B cell (primary cell): Measurements from ENCODE around the gene DHX30. TPM values are rescaled to one million over a fixed set of nuclear protein-coding genes. Genes with fewer than 3 reads are reported as not detected.

Experiments used
- ATAC-seq: fragments of 200-7000 bp; cut with Tn5 transposase; one replicate; pipeline ENCODE4 v1.10.0; 2021; ENCODE audit warnings: low read depth, mild to moderate bottlenecking, moderate number of reproducible peaks, moderate library complexity
- CTCF ChIA-PET: fragments of 350-600 bp; sonication (Branson Sonifier 250); formaldehyde crosslinking; loops from one replicate; lab custom pipeline; 2021; ENCODE audit warnings: antibody characterized with exemption, inconsistent platforms; lab: Charles Lee
- POLR2A ChIA-PET: fragments of 350-600 bp; sonication (Branson Sonifier 250); formaldehyde crosslinking; loops from one replicate; lab custom pipeline; 2021; ENCODE audit warnings: antibody characterized with exemption; lab: Charles Lee
- DNase-seq: peaks from one replicate; pipeline ENCODE4 v3.0.0; 2013
- H2AFZ ChIP-seq: 2 replicates; pipeline ENCODE4 v1.6.1; 2012; ENCODE audit warnings: mild to moderate bottlenecking, low read depth, low read length; ENCODE audit not compliant: insufficient read depth, poor library complexity, severe bottlenecking
- H3K27ac ChIP-seq, 2 donors: 1 replicate in 1 of 2; 2 replicates in 1 of 2; pipeline ENCODE4 v1.5.1; 2012 to 2013; ENCODE audit warnings: low read length in 2 of 2, mild to moderate bottlenecking in 2 of 2, moderate library complexity in 1 of 2
- H3K27me3 ChIP-seq, 4 experiments: fragments of 200-600 bp in 1 of 4; sonication (generic) in 1 of 4; replicated peaks in 1 of 4; 1 replicate in 2 of 4; 2 replicates in 2 of 4; pipeline versions ENCODE4 v1.6.1 to v1.7.0; 2013 to 2016; ENCODE audit warnings: low read length in 3 of 4, mild to moderate bottlenecking in 2 of 4, mixed read lengths in 1 of 4, moderate library complexity in 1 of 4; ENCODE audit not compliant: insufficient read depth in 4 of 4, control insufficient read depth in 3 of 4; ENCODE audit errors: control extremely low read depth in 1 of 4
- H3K36me3 ChIP-seq, 2 experiments: replicated peaks in 1 of 2; 1 replicate in 1 of 2; 2 replicates in 1 of 2; pipeline versions ENCODE4 v1.6.1 to v1.7.1; 2013; ENCODE audit warnings: low read length in 1 of 2; ENCODE audit not compliant: insufficient read depth in 2 of 2, control insufficient read depth in 1 of 2; ENCODE audit errors: control extremely low read depth in 1 of 2, extremely low read depth in 1 of 2
- H3K4me1 ChIP-seq, 2 donors: fragments of 200-600 bp in 1 of 2; sonication (generic) in 1 of 2; 1 replicate in 1 of 2; 2 replicates in 1 of 2; pipeline versions ENCODE4 v1.5.1 to v1.6.1; 2013 to 2017; ENCODE audit warnings: low read length in 2 of 2; ENCODE audit not compliant: control insufficient read depth in 2 of 2, insufficient read depth in 2 of 2
- H3K4me2 ChIP-seq: replicated peaks from 2 replicates; pipeline ENCODE3; 2012; ENCODE audit warnings: mild to moderate bottlenecking, low read depth, low read length; ENCODE audit not compliant: poor library complexity, severe bottlenecking
- H3K4me3 ChIP-seq, 5 experiments: fragments of 200-600 bp in 1 of 5; sonication (generic) in 1 of 5; 1 replicate in 3 of 5; 2 replicates in 2 of 5; pipeline versions ENCODE4 v1.5.1 to v1.7.0; 2011 to 2016; ENCODE audit warnings: low read length in 4 of 5, mild to moderate bottlenecking in 4 of 5, low read depth in 2 of 5, control low read depth in 1 of 5, moderate library complexity in 1 of 5; ENCODE audit not compliant: insufficient read depth in 1 of 5; ENCODE audit errors: control extremely low read depth in 1 of 5, extremely low read depth in 1 of 5
- H3K79me2 ChIP-seq: fragments of 200-600 bp; sonication (generic); one replicate; pipeline ENCODE4 v1.6.0; 2016; ENCODE audit warnings: low read length; ENCODE audit not compliant: control insufficient read depth, insufficient read depth
- H3K9ac ChIP-seq: fragments of 200-600 bp; sonication (generic); 2 replicates; pipeline ENCODE4 v1.6.1; 2017; ENCODE audit warnings: mild to moderate bottlenecking, low read length, moderate library complexity
- H3K9me3 ChIP-seq, 3 donors: one replicate each; pipeline versions ENCODE4 v1.6.1 to v1.7.1; 2013; ENCODE audit warnings: low read length in 2 of 3; ENCODE audit not compliant: control insufficient read depth in 2 of 3, insufficient read depth in 1 of 3; ENCODE audit errors: control extremely low read depth in 1 of 3
- H4K20me1 ChIP-seq: 2 replicates; pipeline ENCODE4 v1.6.0; 2012; ENCODE audit warnings: mild to moderate bottlenecking, low read length; ENCODE audit not compliant: insufficient read depth, control insufficient read depth, poor library complexity, severe bottlenecking
- H3K27ac Mint-ChIP-seq: one replicate; pipeline ENCODE4 v1.8.0; 2021; ENCODE audit warnings: mixed read lengths
- H3K27me3 Mint-ChIP-seq: one replicate; pipeline ENCODE4 v1.8.0; 2021; ENCODE audit warnings: mixed read lengths
- H3K4me1 Mint-ChIP-seq: one replicate; pipeline ENCODE4 v1.8.0; 2021; ENCODE audit warnings: mixed read lengths
- H3K4me3 Mint-ChIP-seq: one replicate; pipeline ENCODE4 v1.8.0; 2021; ENCODE audit warnings: mixed read lengths
- H3K9me3 Mint-ChIP-seq: one replicate; pipeline ENCODE4 v1.8.0; 2022; ENCODE audit warnings: mixed read lengths; ENCODE audit not compliant: insufficient read depth
- CTCF ChIP-seq: fragments of 200-600 bp; IDR thresholded peaks from one replicate; pipeline ENCODE4 v1.8.0; 2022; ENCODE audit warnings: antibody characterized with exemption, mild to moderate bottlenecking
- EZH2 ChIP-seq: IDR thresholded peaks from 2 replicates; pipeline ENCODE4 v1.6.1; 2012; ENCODE audit warnings: borderline replicate concordance, low read depth, mild to moderate bottlenecking, moderate library complexity, low read length; ENCODE audit not compliant: insufficient read depth, poor library complexity, severe bottlenecking
- WGBS: methylation state at CpG from one replicate; pipeline ENCODE4 v1.1.5; 2013; ENCODE audit warnings: missing lambda C conversion rate; ENCODE audit not compliant: insufficient coverage; 5-methylcytosine and 5-hydroxymethylcytosine counted together
- intact Hi-C: fragments of 100-400 bp; cut with micrococcal nuclease; formaldehyde crosslinking; loops from one replicate; pipeline ENCODE4 v1.10.0; 2022
- polyA plus RNA-seq: library from polyadenylated mRNA; depleted of rRNA; stranded (reverse); fragments of >200 nt; gene quantifications from 2 replicates; pipeline ENCODE4 v1.2.3, GENCODE V29; 2012
- total RNA-seq, 2 donors: library from RNA; stranded (reverse); fragments of 120-200 nt in 1 of 2; gene quantifications; 1 replicate in 1 of 2; 2 replicates in 1 of 2; pipeline versions ENCODE4 v1.2.3 to v1.2.4, GENCODE V29; 2013 to 2022

Gene DHX30
- total and polyA plus RNA-seq, 2 donors (not counting 1 experiment from before 2014, with no cell fraction given), result 77.0 to 81.8 TPM

- H3K4me3 ChIP-seq, result no peak overlapping the region
- no peak overlapping the region for H3K27ac ChIP-seq
- POLR2A ChIA-PET, result no interaction called here
- no peak overlapping the region for H3K4me3 Mint-ChIP-seq
- H3K9ac ChIP-seq, result no peak overlapping the region
- DNase-seq, result no peak
- no peaks in the 10 kb centered on the region for H3K27me3 Mint-ChIP-seq
- TF ChIP-seq EZH2, result no peak
- no peak for TF ChIP-seq CTCF
- no peaks in the 10 kb centered on the region for H3K27me3 ChIP-seq
- H3K79me2 ChIP-seq, result peaks cover 90% of the 10 kb centered on the region
- ATAC-seq, result no peak
- CTCF ChIA-PET, result no interaction called here
- H3K27ac Mint-ChIP-seq, result no peak overlapping the region
- H3K4me1 Mint-ChIP-seq, result peaks cover 5% of the 10 kb centered on the region
- 96% methylated on average over 3 of the region's 4 CpGs for WGBS
- H3K36me3 ChIP-seq, result peaks cover 3 to 48% of the 10 kb centered on the region in 2 experiments
- no peak overlapping the region for H3K4me2 ChIP-seq
- H3K9me3 ChIP-seq, result no peaks in the 10 kb centered on the region
- H3K4me1 ChIP-seq, result no peaks in the 10 kb centered on the region
- peaks cover 26% of the 10 kb centered on the region for H4K20me1 ChIP-seq
- H3K9me3 Mint-ChIP-seq, result no peaks in the 10 kb centered on the region
- intact Hi-C loops, result loop anchor here (2.0 kb wide), 1 partner anchor 68 kb away; no protein-coding TSS in a partner anchor
- no peak overlapping the region for H2AFZ ChIP-seq
Observed at GRCh38 chr3:47761046-47761445, 41.9 kb upstream of the DHX30 start.

- CTCF ChIA-PET, result no interaction called here
- no peak overlapping the region for H3K4me3 Mint-ChIP-seq
- no peak overlapping the region for H3K27ac ChIP-seq
- peak overlapping the region; percentile 1 for H3K27ac Mint-ChIP-seq
- peaks cover 35% of the 10 kb centered on the region for H4K20me1 ChIP-seq
- H3K4me1 ChIP-seq, result no peaks in the 10 kb centered on the region
- no peak overlapping the region for H2AFZ ChIP-seq
- peaks cover 5% of the 10 kb centered on the region for H3K4me1 Mint-ChIP-seq
- no peaks in the 10 kb centered on the region for H3K9me3 Mint-ChIP-seq
- no peaks in the 10 kb centered on the region for H3K27me3 Mint-ChIP-seq
- intact Hi-C loops, result no loop called here
- DNase-seq (no peak), ATAC-seq (no peak)
- no peak overlapping the region for H3K4me3 ChIP-seq
- POLR2A ChIA-PET, result no interaction called here
- no peaks in the 10 kb centered on the region for H3K27me3 ChIP-seq
- 71% methylated on average over 4 of the region's 4 CpGs for WGBS
- H3K36me3 ChIP-seq, result peaks cover 6 to 42% of the 10 kb centered on the region in 2 experiments
- H3K9ac ChIP-seq, result no peak overlapping the region
- no peak for TF ChIP-seq CTCF
- TF ChIP-seq EZH2, result no peak
- H3K9me3 ChIP-seq, result no peaks in the 10 kb centered on the region
- no peak overlapping the region for H3K4me2 ChIP-seq
- peaks cover 90% of the 10 kb centered on the region for H3K79me2 ChIP-seq
Observed at GRCh38 chr3:47762233-47762632, 40.7 kb upstream of the DHX30 start.
